Stimulated activated CD4-positive, alpha-beta T cell treated with anti-CD3 and anti-CD28 coated beads, Interleukin-12 subunit alpha, Interleukin-12 subunit beta, amount 100 ng/mL, for 4 hours (primary cell): ENCODE measurements around the gene TMEM138.

Experiments
- DNase-seq: peaks from one replicate; pipeline ENCODE4 v3.0.0-alpha.2; 2020

TMEM138 gene

DNA sequence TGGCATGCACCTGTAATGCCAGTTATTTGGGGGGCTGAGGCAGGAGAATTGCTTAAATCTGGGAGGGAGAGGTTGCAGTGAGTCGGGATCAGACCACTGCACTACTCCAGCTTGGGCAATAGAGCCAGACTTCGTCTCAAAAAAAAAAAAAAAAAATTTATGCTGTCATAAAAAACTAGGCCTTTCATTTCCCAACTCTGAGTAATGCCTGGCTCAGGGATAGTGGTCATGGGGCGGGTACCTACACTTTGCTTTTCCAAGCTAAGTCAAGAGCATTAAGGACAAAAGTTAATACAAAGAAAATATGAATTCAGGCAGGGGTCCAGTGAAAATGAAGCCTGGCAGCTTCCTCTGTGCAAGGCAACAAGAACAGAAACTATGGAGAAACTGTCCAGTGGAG lies 51.3 kb downstream of the TMEM138 start:
- DNase-seq, result no peak

GRCh38 chr11:61414547-61414946 lies 52.4 kb downstream of the TMEM138 start:
- DNase-seq, result no peak

- DNase-seq, result no peak
Measured at GRCh38 chr11:61415381-61415780, 53.2 kb downstream of the TMEM138 start.

DNA sequence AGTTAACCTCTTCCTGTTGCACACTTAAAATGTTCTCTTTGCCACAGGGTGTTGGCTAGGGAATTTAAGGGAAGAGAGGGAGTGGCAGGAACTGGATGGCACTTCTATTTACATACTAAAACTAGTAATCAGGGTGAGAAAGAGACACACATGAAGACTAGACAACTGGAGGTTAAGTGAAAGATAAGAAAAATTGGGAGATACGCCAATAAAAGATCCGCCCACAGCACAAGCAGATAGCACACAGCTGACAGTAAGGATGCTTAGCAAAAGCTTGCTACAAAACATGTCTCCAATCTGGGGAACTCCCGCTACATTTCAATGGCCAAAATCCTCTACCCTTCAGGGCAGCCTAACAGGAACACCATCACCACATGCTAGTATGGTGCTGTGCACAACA lies 54.8 kb downstream of the TMEM138 start:
- no peak for DNase-seq

- no peak for DNase-seq
Measured at GRCh38 chr11:61417670-61418069, 55.5 kb downstream of the TMEM138 start.

DNA sequence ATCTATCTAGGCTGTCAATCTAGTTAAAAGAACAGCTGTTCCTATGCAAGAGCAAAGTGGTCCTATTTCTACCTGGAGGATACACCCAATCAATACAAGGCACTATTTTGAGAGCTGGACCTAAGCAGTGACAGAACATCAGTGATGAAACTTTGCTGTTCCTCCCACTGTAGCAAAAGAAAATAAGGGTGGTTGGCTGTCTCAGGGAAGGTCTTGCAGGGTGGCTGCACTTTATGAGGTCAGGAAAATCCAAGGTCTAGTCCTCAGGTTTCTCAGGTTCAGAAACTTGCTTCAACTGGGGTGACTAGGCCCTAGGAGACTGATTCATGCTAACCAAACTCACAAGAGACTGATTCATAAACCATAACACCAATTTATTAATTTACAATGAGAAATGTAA lies 56.0 kb downstream of the TMEM138 start:
- DNase-seq, result no peak
